Endothelial cell of umbilical vein (primary cell): Measurements from ENCODE around the gene ZNRF1. TPM values are rescaled to one million over a fixed set of nuclear protein-coding genes. Genes with fewer than 3 reads are reported as not detected.

Experiments used
- BruUV-seq: library from RNA; stranded (reverse); fragments of 400-500 nt; replicated peaks from 2 replicates; lab custom pipeline; 2021; lab: Mats Ljungman, UMichigan
- CTCF ChIA-PET: fragments of 300-600, 350-600 bp; sonication (Branson Sonifier 250); formaldehyde crosslinking; loops from one replicate; lab custom pipeline; 2021; ENCODE audit warnings: antibody characterized with exemption, inconsistent platforms; lab: Charles Lee
- POLR2A ChIA-PET: fragments of 300-600, 350-600 bp; sonication (Branson Sonifier 250); formaldehyde crosslinking; loops from one replicate; lab custom pipeline; 2021; ENCODE audit warnings: antibody characterized with exemption, inconsistent platforms; lab: Charles Lee
- DNase-seq: peaks from one replicate; pipeline ENCODE4 v3.0.0-alpha.2; 2011; ENCODE audit warnings: low read depth, low spot score
- FAIRE-seq: peaks from 2 replicates; lab custom pipeline; 2011; peaks lifted over from hg19 to GRCh38; lab: Jason Lieb, UNC
- H2AFZ ChIP-seq: 2 replicates; pipeline ENCODE4 v1.6.0; 2012; ENCODE audit warnings: low read depth, low read length, control low read depth, inconsistent platforms
- H3K27ac ChIP-seq: 2 replicates; pipeline ENCODE4 v1.5.1; 2011; ENCODE audit warnings: low read depth, mild to moderate bottlenecking, control low read depth, low read length, moderate library complexity; ENCODE audit not compliant: insufficient read depth
- H3K27me3 ChIP-seq, 2 experiments: 2 replicates each; pipeline versions ENCODE4 v1.6.0 to v1.6.1; 2011; ENCODE audit warnings: low read length in 2 of 2, mixed read lengths in 1 of 2; ENCODE audit not compliant: control insufficient read depth in 2 of 2, insufficient read depth in 2 of 2
- H3K36me3 ChIP-seq, 2 experiments: 2 replicates in 1 of 2; 3 replicates in 1 of 2; pipeline ENCODE4 v1.5.1; 2011; ENCODE audit warnings: low read length in 2 of 2, mild to moderate bottlenecking in 1 of 2, moderate library complexity in 1 of 2; ENCODE audit not compliant: control insufficient read depth in 2 of 2, insufficient read depth in 2 of 2; ENCODE audit errors: extremely low read depth in 1 of 2
- H3K4me1 ChIP-seq: 3 replicates; pipeline ENCODE4 v1.5.1; 2011; ENCODE audit warnings: mild to moderate bottlenecking, low read length; ENCODE audit not compliant: control insufficient read depth, insufficient read depth; ENCODE audit errors: extremely low read depth
- H3K4me2 ChIP-seq: 2 replicates; pipeline ENCODE4 v1.6.1; 2011; ENCODE audit warnings: low read length, control low read depth, mixed read lengths; ENCODE audit not compliant: insufficient read depth
- H3K4me3 ChIP-seq, 3 experiments: fragments of 200-600 bp in 1 of 3; sonication (generic), shearing (Covaris generic) in 1 of 3; replicated peaks in 1 of 3; 2 replicates each; pipeline ENCODE4 v1.5.1; 2011 to 2016; ENCODE audit warnings: control low read depth in 3 of 3, low read length in 3 of 3, mild to moderate bottlenecking in 2 of 3, inconsistent platforms in 1 of 3, low read depth in 1 of 3, moderate library complexity in 1 of 3; ENCODE audit not compliant: insufficient read depth in 1 of 3
- H3K79me2 ChIP-seq: 2 replicates; pipeline ENCODE4 v1.6.0; 2012; ENCODE audit warnings: low read length, inconsistent platforms; ENCODE audit not compliant: control insufficient read depth, insufficient read depth
- H3K9ac ChIP-seq: replicated peaks from 2 replicates; pipeline ENCODE3; 2011; ENCODE audit warnings: low read length, control low read depth; ENCODE audit not compliant: insufficient read depth; ENCODE audit errors: extremely low read depth
- H3K9me1 ChIP-seq: replicated peaks from 3 replicates; pipeline ENCODE4 v1.6.0; 2011; ENCODE audit warnings: mild to moderate bottlenecking, low read length; ENCODE audit not compliant: control insufficient read depth, insufficient read depth; ENCODE audit errors: extremely low read depth
- H3K9me3 ChIP-seq: replicated peaks from 2 replicates; pipeline ENCODE4 v1.5.1; 2012; ENCODE audit warnings: low read length, inconsistent platforms; ENCODE audit not compliant: control insufficient read depth, insufficient read depth
- H4K20me1 ChIP-seq: replicated peaks from 2 replicates; pipeline ENCODE3; 2011; ENCODE audit warnings: mild to moderate bottlenecking, low read length; ENCODE audit not compliant: control insufficient read depth, insufficient read depth; ENCODE audit errors: extremely low read depth
- CTCF ChIP-seq, 2 donors: IDR thresholded peaks; 1 replicate in 1 of 2; 2 replicates in 1 of 2; pipeline ENCODE4 v1.5.1; 2011; ENCODE audit warnings: low read length in 2 of 2, mild to moderate bottlenecking in 2 of 2, moderate library complexity in 2 of 2, control low read depth in 1 of 2, inconsistent platforms in 1 of 2, low read depth in 1 of 2; ENCODE audit not compliant: insufficient read depth in 1 of 2; ENCODE audit errors: extremely low read depth in 1 of 2
- EZH2 ChIP-seq: IDR thresholded peaks from 2 replicates; pipeline ENCODE4 v1.6.1; 2012; ENCODE audit warnings: borderline replicate concordance, low read depth, mild to moderate bottlenecking, moderate library complexity, low read length, inconsistent platforms; ENCODE audit not compliant: severe bottlenecking
- FOS ChIP-seq: IDR thresholded peaks from 2 replicates; pipeline ENCODE4 v1.6.1; 2011; ENCODE audit warnings: mild to moderate bottlenecking, low read length, moderate library complexity, borderline replicate concordance; ENCODE audit not compliant: insufficient read depth
- GATA2 ChIP-seq: IDR thresholded peaks from 2 replicates; pipeline ENCODE4 v1.7.0; 2011; ENCODE audit warnings: low read depth, mild to moderate bottlenecking, moderate library complexity, mixed read lengths, low read length; ENCODE audit not compliant: insufficient read length, insufficient read depth
- JUN ChIP-seq: IDR thresholded peaks from 2 replicates; pipeline ENCODE4 v1.6.1; 2011; ENCODE audit warnings: borderline replicate concordance, low read depth; ENCODE audit not compliant: insufficient read length, insufficient read depth
- MAX ChIP-seq: IDR thresholded peaks from 2 replicates; pipeline ENCODE4 v1.6.1; 2011; ENCODE audit not compliant: insufficient read depth, insufficient read length
- MYC ChIP-seq: IDR thresholded peaks from one replicate; pipeline ENCODE4 v1.6.1; 2011; ENCODE audit warnings: mild to moderate bottlenecking, low read depth, low read length
- POLR2A ChIP-seq: IDR thresholded peaks from 2 replicates; pipeline ENCODE4 v1.6.1; 2012; ENCODE audit warnings: low read depth, mild to moderate bottlenecking, control low read depth, low read length
- POLR2AphosphoS5 ChIP-seq: IDR thresholded peaks from 2 replicates; pipeline ENCODE4 v1.6.1; 2012; ENCODE audit warnings: low read depth, mild to moderate bottlenecking, control low read depth, low read length, moderate library complexity; ENCODE audit not compliant: insufficient read depth
- dilution Hi-C: fragments of 300-500 bp; cut with MboI; formaldehyde crosslinking; loops from one replicate; pipeline ENCODE4 v1.15.0; 2019; ENCODE audit warnings: low sequenced_read_pairs; ENCODE audit not compliant: extremely low pct_ligation_motif_present
- intact Hi-C: fragments of 100-400 bp; cut with micrococcal nuclease; formaldehyde crosslinking; loops from one replicate; pipeline ENCODE4 v1.10.0; 2022
- polyA plus RNA-seq, 4 experiments: library from polyadenylated mRNA; depleted of rRNA in 3 of 4; stranded (reverse) in 3 of 4; unstranded in 1 of 4; fragments of >200 nt; gene quantifications; 2 replicates each; pipeline versions ENCODE4 v1.2.1 to v1.2.3, GENCODE V29; 2011 to 2012; ENCODE audit warnings: missing spikeins in 1 of 4
- total RNA-seq: library from RNA; stranded (reverse); gene quantifications from 2 replicates; pipeline ENCODE4 v1.2.3, GENCODE V29; 2021

The ZNRF1 gene
- total and polyA plus RNA-seq, 2 donors (not counting 3 experiments of a cell fraction or from before 2014, with no cell fraction given) = 23.7 to 34.9 TPM

GRCh38 chr16:75061669-75062068 is 62.8 kb downstream of the ZNRF1 start:
- ChIA-PET CTCF (interaction anchor here (1.0 to 1.4 kb wide), 2 partner anchors 16 to 31 kb away, joined by 3 read pairs; no protein-coding TSS in a partner anchor), POLR2A (no interaction called here)
- peaks cover 24% of the 10 kb centered on the region for H3K79me2 ChIP-seq
- no TSS peak for BruUV-seq
- no peaks in the 10 kb centered on the region for H3K36me3 ChIP-seq
- dilution Hi-C loops (no loop called here), intact Hi-C loops (no loop called here)
- H3K4me3 ChIP-seq = no peak overlapping the region
- H3K9ac ChIP-seq = no peak overlapping the region
- H3K27me3 ChIP-seq = no peaks in the 10 kb centered on the region
- no peaks in the 10 kb centered on the region for H3K4me1 ChIP-seq
- DNase-seq = no peak
- H3K4me2 ChIP-seq = no peak overlapping the region
- H3K27ac ChIP-seq = no peak overlapping the region
- H4K20me1 ChIP-seq = peaks cover 6% of the 10 kb centered on the region
- TF ChIP-seq FOS (no peak), GATA2 (no peak), JUN (no peak), POLR2A (no peak), MAX (no peak), MYC (no peak), POLR2AphosphoS5 (no peak), EZH2 (no peak), CTCF (IDR thresholded peaks at IDR 0.05; ENCODE audit: extremely low read depth in 1 of 2, insufficient read depth in 1 of 2, low read depth in 1 of 2, low read length in 2 of 2) (no peak)
- H2AFZ ChIP-seq = no peak overlapping the region
- no peaks in the 10 kb centered on the region for H3K9me1 ChIP-seq
- no peaks in the 10 kb centered on the region for H3K9me3 ChIP-seq
- no peak for FAIRE-seq
